ENCODE measurements around the gene PPARD. TPM values are rescaled to one million over a fixed set of nuclear protein-coding genes. Genes with fewer than 3 reads are reported as not detected.
"Not testable (repeated sequence)": the region's sequence is repeated elsewhere in the genome, so short reads cannot be mapped to it uniquely, and the experiment has no call there.

Gene PPARD
- total RNA-seq, 2 donors from 2014 or later = 6.0 to 11.2 TPM

DNA sequence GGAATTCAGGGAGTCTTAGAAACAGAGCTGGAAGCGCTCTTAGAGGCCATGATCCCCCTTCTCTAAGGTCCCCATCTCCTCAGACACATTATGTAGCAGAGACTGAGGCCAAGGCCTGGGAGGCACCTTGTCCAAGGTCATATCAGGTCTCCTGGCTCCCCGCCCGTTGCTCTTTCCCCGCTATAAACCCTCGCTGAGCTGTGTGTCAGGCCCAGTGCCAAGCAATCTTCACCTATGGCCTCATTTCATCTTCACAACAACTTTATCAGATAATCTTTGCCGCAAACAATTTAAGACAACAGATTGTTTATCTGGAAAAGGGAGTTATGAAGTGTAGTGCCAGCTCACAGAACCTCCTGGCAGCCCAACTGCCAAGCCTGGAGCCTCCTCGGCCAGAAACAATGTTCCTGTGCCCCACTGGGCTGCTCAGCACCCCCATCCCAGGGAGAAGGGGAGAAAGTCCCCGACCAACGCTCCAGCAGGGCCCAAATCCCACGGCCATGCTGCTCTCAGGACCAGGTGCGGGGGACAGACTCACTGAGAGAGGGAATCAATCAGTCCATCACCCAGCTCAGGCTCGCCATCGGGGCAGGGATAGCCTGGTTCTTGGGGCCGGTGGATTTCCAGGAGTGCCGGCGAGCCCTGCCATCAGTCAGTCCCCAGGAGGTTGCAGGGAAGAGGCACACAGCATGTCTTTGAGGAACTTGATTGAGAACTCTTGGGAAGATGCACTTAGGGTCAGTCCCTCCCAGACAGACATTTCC is 92.9 kb downstream of the PPARD start:
- WGBS, 2 donors = 62 to 68% methylated on average over 14 to 15 of the region's 16 CpGs
- intact Hi-C loops (cut with DNase I) = no loop called here
- TF ChIP-seq, protein P1, sequence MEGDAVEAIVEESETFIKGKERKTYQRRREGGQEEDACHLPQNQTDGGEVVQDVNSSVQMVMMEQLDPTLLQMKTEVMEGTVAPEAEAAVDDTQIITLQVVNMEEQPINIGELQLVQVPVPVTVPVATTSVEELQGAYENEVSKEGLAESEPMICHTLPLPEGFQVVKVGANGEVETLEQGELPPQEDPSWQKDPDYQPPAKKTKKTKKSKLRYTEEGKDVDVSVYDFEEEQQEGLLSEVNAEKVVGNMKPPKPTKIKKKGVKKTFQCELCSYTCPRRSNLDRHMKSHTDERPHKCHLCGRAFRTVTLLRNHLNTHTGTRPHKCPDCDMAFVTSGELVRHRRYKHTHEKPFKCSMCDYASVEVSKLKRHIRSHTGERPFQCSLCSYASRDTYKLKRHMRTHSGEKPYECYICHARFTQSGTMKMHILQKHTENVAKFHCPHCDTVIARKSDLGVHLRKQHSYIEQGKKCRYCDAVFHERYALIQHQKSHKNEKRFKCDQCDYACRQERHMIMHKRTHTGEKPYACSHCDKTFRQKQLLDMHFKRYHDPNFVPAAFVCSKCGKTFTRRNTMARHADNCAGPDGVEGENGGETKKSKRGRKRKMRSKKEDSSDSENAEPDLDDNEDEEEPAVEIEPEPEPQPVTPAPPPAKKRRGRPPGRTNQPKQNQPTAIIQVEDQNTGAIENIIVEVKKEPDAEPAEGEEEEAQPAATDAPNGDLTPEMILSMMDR (IDR thresholded peaks at IDR 0.05) = no peak
- no peak for TF ChIP-seq POLR2A (IDR thresholded peaks at IDR 0.05)
- H3K36me3 ChIP-seq (replicated peaks in 1 of 2; ENCODE audit: insufficient read depth in 1 of 2, low read depth in 2 of 2) = no peaks in the 10 kb centered on the region
- no peak overlapping the region for H3K4me3 ChIP-seq
- H3K9me3 ChIP-seq = no peaks in the 10 kb centered on the region
- no peaks in the 10 kb centered on the region for H3K4me1 ChIP-seq
- ATAC-seq (no peak), DNase-seq (no peak)
- H3K27ac ChIP-seq = no peak overlapping the region
- H3K27me3 ChIP-seq = no peaks in the 10 kb centered on the region

DNA sequence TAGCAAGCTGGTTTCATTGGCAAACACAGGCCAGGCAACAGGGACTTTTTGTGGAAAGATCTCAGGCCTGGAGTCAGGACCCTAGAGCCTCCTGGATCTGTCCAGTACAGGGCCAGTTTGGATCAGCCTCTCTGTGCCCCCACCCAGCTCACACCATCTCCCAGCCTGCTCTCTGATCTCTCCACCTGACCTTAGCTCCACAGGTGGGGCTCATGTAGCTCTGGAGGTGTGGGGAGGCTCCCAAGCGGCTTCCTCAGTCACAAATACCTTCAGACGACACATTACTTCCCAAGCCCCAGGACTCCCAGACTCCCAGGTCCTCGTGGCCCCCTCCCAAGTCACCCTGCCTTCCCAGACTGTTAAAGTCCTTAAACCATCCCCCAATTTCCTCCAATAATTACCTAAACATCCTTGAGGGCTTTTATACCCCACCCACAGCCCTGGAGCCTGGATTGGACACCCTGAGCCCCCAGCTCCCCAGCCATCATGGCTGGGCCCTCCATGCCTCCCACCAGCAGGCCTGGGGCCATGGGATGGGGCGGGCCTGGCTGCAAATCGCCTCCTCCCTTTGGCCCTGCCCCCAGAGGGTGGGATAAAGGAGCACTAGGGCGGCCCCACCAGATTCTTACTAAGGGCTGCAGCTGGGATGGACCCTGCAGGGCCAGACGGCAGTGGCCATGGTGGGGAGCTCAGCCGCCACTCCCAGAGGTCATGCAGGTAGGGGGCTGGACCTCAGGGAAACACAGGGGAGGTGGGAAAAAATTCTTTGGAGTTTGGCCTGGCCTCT is 93.9 kb downstream of the PPARD start:
- ATAC-seq = no peak
- TF ChIP-seq POLR2A (IDR thresholded peaks at IDR 0.05) = no peak
- TF ChIP-seq, protein P1 (IDR thresholded peaks at IDR 0.05) = no peak
- H3K27ac ChIP-seq = no peak overlapping the region
- no peak for DNase-seq
- H3K36me3 ChIP-seq (replicated peaks in 1 of 2; ENCODE audit: insufficient read depth in 1 of 2, low read depth in 2 of 2) = no peaks in the 10 kb centered on the region
- H3K4me3 ChIP-seq = no peak overlapping the region
- no peaks in the 10 kb centered on the region for H3K4me1 ChIP-seq
- intact Hi-C loops (cut with DNase I) = no loop called here
- no peaks in the 10 kb centered on the region for H3K27me3 ChIP-seq
- no peaks in the 10 kb centered on the region for H3K9me3 ChIP-seq
- 86 to 87% methylated on average over 4 to 8 of the region's 8 CpGs for WGBS, 2 donors

DNA sequence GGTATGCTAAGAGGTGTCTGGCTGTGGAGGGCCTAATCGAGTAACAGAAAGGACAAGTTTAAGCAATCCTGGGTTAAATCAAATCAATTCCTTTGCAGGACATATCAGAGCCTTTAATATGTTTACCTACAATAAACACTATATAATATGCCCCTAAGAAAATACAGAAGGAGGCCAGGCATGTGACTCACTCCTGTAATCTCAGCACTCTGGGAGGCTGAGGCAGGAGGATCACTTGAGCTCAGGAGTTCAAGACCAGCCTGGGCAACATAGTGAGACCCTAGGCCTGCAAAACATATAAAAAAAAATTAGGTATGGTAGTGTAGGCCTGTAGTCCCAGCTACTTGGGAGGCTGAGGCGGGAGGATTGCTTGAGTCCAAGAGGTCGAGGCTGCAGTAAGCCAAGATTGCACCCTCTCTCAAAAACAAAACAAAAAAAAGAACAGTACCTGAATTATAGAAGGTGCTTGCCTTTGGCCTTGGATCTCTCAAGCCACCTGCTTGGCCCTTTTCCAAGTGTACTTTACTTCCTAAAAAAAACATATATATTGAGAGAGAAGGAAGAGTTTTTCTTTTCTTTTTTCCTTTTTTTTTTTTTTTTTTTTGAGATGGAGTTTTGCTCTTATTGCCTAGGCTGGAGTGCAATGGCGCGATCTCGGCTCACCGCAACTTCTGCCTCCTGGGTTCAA is 96.2 kb downstream of the PPARD start:
- ATAC-seq; H3K4me1 ChIP-seq; intact Hi-C loops (cut with DNase I); H3K27ac ChIP-seq; DNase-seq; H3K27me3 ChIP-seq; H3K36me3 ChIP-seq (replicated peaks in 1 of 2; ENCODE audit: insufficient read depth in 1 of 2, low read depth in 2 of 2); H3K4me3 ChIP-seq; H3K9me3 ChIP-seq: not testable (repeated sequence)
- WGBS, 2 donors = 92 to 96% methylated on average over 7 of the region's 7 CpGs

DNA sequence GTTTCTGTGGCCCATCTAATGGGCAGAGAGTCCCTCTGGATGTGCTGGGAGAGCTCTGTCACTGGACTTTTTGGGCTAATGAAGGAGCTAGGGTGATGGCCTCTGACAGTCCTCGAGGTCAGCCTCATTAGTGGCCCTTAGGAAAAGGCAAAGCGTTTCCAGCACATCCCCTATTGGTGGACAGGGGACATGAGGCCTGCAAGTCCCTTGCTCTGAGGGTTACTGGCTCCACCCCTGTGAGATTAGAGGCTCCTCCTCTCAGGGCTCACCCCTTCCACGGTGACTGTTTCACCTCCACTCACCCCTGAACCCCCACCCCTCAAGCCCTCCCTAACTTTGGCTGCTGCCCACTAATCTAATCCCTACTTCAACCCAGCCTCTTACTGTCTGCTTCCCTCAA is 97.0 kb downstream of the PPARD start:
- no peak overlapping the region for H3K4me3 ChIP-seq
- no peak overlapping the region for H3K27ac ChIP-seq
- ATAC-seq (no peak), DNase-seq (no peak)
- no peaks in the 10 kb centered on the region for H3K27me3 ChIP-seq
- TF ChIP-seq, protein P1 (IDR thresholded peaks at IDR 0.05) = no peak
- no peak for TF ChIP-seq POLR2A (IDR thresholded peaks at IDR 0.05)
- H3K4me1 ChIP-seq = no peaks in the 10 kb centered on the region
- H3K9me3 ChIP-seq = no peaks in the 10 kb centered on the region
- WGBS, 2 donors = 45 to 47% methylated on average over 3 of the region's 3 CpGs
- intact Hi-C loops (cut with DNase I) = no loop called here
- H3K36me3 ChIP-seq (replicated peaks in 1 of 2; ENCODE audit: insufficient read depth in 1 of 2, low read depth in 2 of 2) = no peaks in the 10 kb centered on the region

DNA sequence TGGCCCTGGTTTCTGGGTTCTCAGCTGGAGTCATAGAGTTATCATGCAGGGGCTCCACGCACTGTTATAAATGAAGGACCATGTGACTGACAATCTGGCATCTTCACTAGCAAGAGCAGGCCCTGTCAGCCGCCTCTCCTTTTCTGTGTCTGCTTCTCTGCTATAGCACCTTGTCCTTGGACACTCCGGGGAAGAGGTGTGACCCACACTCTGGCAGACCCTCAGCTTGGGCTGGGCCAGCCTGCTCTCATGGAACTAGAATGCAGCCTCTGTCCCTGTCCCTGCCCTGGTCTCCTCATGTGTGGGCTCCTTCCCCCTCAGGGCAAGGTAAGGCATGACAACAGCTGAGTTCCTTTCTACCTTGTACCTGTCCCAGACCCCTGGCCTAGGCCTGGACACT is 98.8 kb downstream of the PPARD start:
- Histone ChIP-seq H3K27me3 (no peaks in the 10 kb centered on the region), H3K4me3 (no peak overlapping the region), H3K4me1 (no peaks in the 10 kb centered on the region), H3K36me3 (replicated peaks in 1 of 2; ENCODE audit: insufficient read depth in 1 of 2, low read depth in 2 of 2) (no peaks in the 10 kb centered on the region), H3K9me3 (no peaks in the 10 kb centered on the region), H3K27ac (no peak overlapping the region)
- ATAC-seq (no peak), DNase-seq (no peak)
- intact Hi-C loops (cut with DNase I) = no loop called here
- WGBS, 2 donors = 87 to 100% methylated on average over 1 to 3 of the region's 3 CpGs
- TF ChIP-seq, protein P1 (IDR thresholded peaks at IDR 0.05) = no peak
- TF ChIP-seq POLR2A (IDR thresholded peaks at IDR 0.05) = no peak
